ENCODE results near the gene GRIPAP1.

The GRIPAP1 gene

DNA sequence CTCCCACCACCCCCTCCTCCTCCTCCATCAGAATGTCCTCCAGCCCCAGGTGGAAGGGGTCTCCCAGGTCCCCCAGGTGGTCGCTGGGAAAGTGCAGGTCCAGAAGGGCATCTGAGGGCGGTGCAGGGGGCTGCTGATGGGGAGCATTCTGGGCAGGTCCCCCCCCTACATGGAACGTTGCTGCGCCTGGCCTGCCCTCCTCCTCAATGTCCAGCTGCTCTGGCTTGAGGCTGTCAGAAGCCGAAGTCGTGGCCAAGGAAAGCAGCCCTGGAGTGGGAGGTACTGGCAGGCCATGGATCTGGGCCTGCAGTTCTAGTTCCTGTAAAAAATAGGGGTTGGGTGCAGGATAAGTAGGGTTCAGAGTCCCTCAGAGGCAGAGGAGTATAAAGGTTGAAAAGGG, 28.2 kb upstream of the GRIPAP1 start:
- WGBS (ENCODE audit: insufficient coverage, insufficient read length), result no CpG with 5 or more reads among the region's 6 CpGs
- Histone ChIP-seq H3K27me3 (ENCODE audit: control insufficient read depth, insufficient read depth, low read length) (no peaks in the 10 kb centered on the region), H3K36me3 (ENCODE audit: control insufficient read depth, insufficient read depth, low read length) (peaks cover 17% of the 10 kb centered on the region; the same call in 1 of the 2 replicates), H3K4me3 (ENCODE audit: low read length) (no peak overlapping the region), H3K4me1 (ENCODE audit: control insufficient read depth, insufficient read depth, low read length) (peaks cover 3% of the 10 kb centered on the region; the same call in 1 of the 2 replicates), H3K9me3 (ENCODE audit: control insufficient read depth, insufficient read depth, low read length) (no peaks in the 10 kb centered on the region), H3K27ac (ENCODE audit: low read length) (no peak overlapping the region)
- no peak for DNase-seq (ENCODE audit: low read depth, low spot score)

DNA sequence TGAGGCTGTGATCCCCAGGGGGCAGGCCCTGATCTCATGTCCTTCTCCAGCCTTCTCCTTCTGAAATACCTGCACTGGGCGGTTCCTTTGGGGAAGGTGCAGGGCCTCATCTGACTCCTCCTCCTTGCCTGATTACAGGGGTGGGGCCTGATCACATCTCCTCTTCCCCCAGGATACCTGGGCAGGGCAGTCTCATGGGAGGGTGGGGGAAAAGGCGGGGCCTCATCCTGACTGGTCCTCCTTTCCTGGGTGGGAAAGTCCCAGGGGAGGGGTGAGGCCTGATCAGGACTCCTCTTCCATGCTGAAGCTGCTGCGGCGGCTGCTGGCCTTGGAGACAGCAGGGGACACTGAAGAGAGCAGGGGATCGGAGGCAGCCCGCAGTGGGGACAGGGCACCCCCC, 27.8 kb upstream of the GRIPAP1 start:
- H3K4me1 ChIP-seq (ENCODE audit: control insufficient read depth, insufficient read depth, low read length), result peaks cover 3% of the 10 kb centered on the region; the same call in 1 of the 2 replicates
- no peak for DNase-seq (ENCODE audit: low read depth, low spot score)
- no CpG with 5 or more reads among the region's 6 CpGs for WGBS (ENCODE audit: insufficient coverage, insufficient read length)
- no peak overlapping the region for H3K27ac ChIP-seq (ENCODE audit: low read length)
- no peaks in the 10 kb centered on the region for H3K9me3 ChIP-seq (ENCODE audit: control insufficient read depth, insufficient read depth, low read length)
- no peaks in the 10 kb centered on the region for H3K27me3 ChIP-seq (ENCODE audit: control insufficient read depth, insufficient read depth, low read length)
- H3K4me3 ChIP-seq (ENCODE audit: low read length), result no peak overlapping the region
- H3K36me3 ChIP-seq (ENCODE audit: control insufficient read depth, insufficient read depth, low read length), result peaks cover 17% of the 10 kb centered on the region; the same call in 1 of the 2 replicates

GRCh38 chrX:49019599-49020249, 17.7 kb upstream of the GRIPAP1 start:
- no CpG with 5 or more reads among the region's 7 CpGs for WGBS (ENCODE audit: insufficient coverage, insufficient read length)
- no peaks in the 10 kb centered on the region for H3K27me3 ChIP-seq (ENCODE audit: control insufficient read depth, insufficient read depth, low read length)
- no peak overlapping the region for H3K27ac ChIP-seq (ENCODE audit: low read length)
- H3K4me3 ChIP-seq (ENCODE audit: low read length), result no peak overlapping the region
- no peaks in the 10 kb centered on the region for H3K36me3 ChIP-seq (ENCODE audit: control insufficient read depth, insufficient read depth, low read length)
- H3K9me3 ChIP-seq (ENCODE audit: control insufficient read depth, insufficient read depth, low read length), result no peaks in the 10 kb centered on the region
- no peak for DNase-seq (ENCODE audit: low read depth, low spot score)
- H3K4me1 ChIP-seq (ENCODE audit: control insufficient read depth, insufficient read depth, low read length), result no peaks in the 10 kb centered on the region

DNA sequence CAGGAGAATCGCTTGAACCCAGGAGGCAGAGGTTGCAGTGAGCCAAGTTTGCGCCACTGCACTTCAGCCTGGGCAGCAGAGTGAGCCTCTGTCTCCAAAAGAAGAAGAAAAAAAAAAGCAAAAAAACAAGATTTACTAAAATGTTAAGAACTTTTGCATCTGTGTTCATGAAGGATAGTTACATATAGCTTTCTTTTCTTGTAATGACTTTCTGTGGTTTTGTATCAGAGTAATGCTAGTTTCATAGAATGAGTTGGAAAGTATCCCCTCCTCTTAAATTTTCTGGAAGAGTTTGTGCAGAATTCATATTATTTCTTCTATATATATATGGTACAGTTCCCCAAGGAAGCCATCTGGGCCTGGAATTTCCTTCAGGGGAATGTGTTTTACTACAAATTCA, 17.0 kb upstream of the GRIPAP1 start:
- DNase-seq (ENCODE audit: low read depth, low spot score), result no peak
- Histone ChIP-seq H3K4me1 (ENCODE audit: control insufficient read depth, insufficient read depth, low read length) (no peaks in the 10 kb centered on the region), H3K36me3 (ENCODE audit: control insufficient read depth, insufficient read depth, low read length) (no peaks in the 10 kb centered on the region), H3K9me3 (ENCODE audit: control insufficient read depth, insufficient read depth, low read length) (no peaks in the 10 kb centered on the region), H3K27me3 (ENCODE audit: control insufficient read depth, insufficient read depth, low read length) (no peaks in the 10 kb centered on the region), H3K27ac (ENCODE audit: low read length) (no peak overlapping the region), H3K4me3 (ENCODE audit: low read length) (no peak overlapping the region)
- no CpG with 5 or more reads among the region's 2 CpGs for WGBS (ENCODE audit: insufficient coverage, insufficient read length)

- Histone ChIP-seq H3K36me3 (ENCODE audit: control insufficient read depth, insufficient read depth, low read length) (peaks cover 7% of the 10 kb centered on the region; the same call in 1 of the 2 replicates), H3K4me3 (ENCODE audit: low read length) (no peak overlapping the region), H3K4me1 (ENCODE audit: control insufficient read depth, insufficient read depth, low read length) (no peaks in the 10 kb centered on the region; the same call in 1 of the 2 replicates), H3K9me3 (ENCODE audit: control insufficient read depth, insufficient read depth, low read length) (no peaks in the 10 kb centered on the region), H3K27ac (ENCODE audit: low read length) (no peak overlapping the region), H3K27me3 (ENCODE audit: control insufficient read depth, insufficient read depth, low read length) (no peaks in the 10 kb centered on the region)
- no peak for DNase-seq (ENCODE audit: low read depth, low spot score)
- no CpG with 5 or more reads among the region's 5 CpGs for WGBS (ENCODE audit: insufficient coverage, insufficient read length)
Observed at GRCh38 chrX:49003696-49004095, 1.6 kb upstream of the GRIPAP1 start.

DNA sequence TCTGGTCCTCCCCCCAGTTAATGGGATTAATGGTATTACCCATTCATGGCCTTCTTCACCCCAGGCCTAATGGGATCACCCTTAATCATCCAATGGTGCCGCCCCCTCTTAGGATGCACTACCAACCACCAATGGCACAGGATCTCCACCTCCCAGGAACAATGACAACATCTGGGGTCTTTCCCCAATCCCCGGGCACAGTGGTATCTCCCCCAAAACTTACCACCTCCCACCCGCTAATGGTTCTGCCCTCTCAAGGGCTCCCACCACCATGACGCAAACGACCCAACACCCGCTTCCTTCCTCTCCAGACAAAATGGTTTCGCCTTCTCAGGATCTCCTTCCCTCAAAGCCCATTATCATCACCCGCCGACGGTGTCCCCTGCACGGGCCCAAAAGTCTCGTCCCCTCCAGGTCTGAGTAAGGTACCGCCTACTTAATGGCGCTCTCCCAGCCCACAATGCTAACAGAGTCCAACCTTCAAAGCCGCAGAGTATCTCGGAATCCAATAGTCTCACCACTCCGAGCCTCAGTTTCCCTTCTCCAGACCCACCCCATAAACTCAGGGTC, 458 bp downstream of the GRIPAP1 start:
- no peaks in the 10 kb centered on the region for H3K27me3 ChIP-seq (ENCODE audit: control insufficient read depth, insufficient read depth, low read length)
- peaks cover 19% of the 10 kb centered on the region; the same call in 1 of the 2 replicates for H3K36me3 ChIP-seq (ENCODE audit: control insufficient read depth, insufficient read depth, low read length)
- H3K4me3 ChIP-seq (ENCODE audit: low read length), result peak overlapping the region; percentile 95; the same call in 1 of the 2 replicates
- no peaks in the 10 kb centered on the region for H3K9me3 ChIP-seq (ENCODE audit: control insufficient read depth, insufficient read depth, low read length)
- H3K27ac ChIP-seq (ENCODE audit: low read length), result no peak overlapping the region
- no peaks in the 10 kb centered on the region; the same call in 1 of the 2 replicates for H3K4me1 ChIP-seq (ENCODE audit: control insufficient read depth, insufficient read depth, low read length)
- no peak for DNase-seq (ENCODE audit: low read depth, low spot score)
- WGBS (ENCODE audit: insufficient coverage, insufficient read length), result no CpG with 5 or more reads among the region's 17 CpGs

- Histone ChIP-seq H3K27ac (ENCODE audit: low read length) (no peak overlapping the region), H3K36me3 (ENCODE audit: control insufficient read depth, insufficient read depth, low read length) (peaks cover 19% of the 10 kb centered on the region; the same call in 1 of the 2 replicates), H3K4me3 (ENCODE audit: low read length) (no peak overlapping the region), H3K27me3 (ENCODE audit: control insufficient read depth, insufficient read depth, low read length) (no peaks in the 10 kb centered on the region), H3K9me3 (ENCODE audit: control insufficient read depth, insufficient read depth, low read length) (no peaks in the 10 kb centered on the region), H3K4me1 (ENCODE audit: control insufficient read depth, insufficient read depth, low read length) (no peaks in the 10 kb centered on the region; the same call in 1 of the 2 replicates)
- no peak for DNase-seq (ENCODE audit: low read depth, low spot score)
- no CpG with 5 or more reads among the region's 4 CpGs for WGBS (ENCODE audit: insufficient coverage, insufficient read length)
Observed at GRCh38 chrX:49000636-49001035, 1.4 kb downstream of the GRIPAP1 start.

- no CpG with 5 or more reads among the region's 5 CpGs for WGBS (ENCODE audit: insufficient coverage, insufficient read length)
- H3K36me3 ChIP-seq (ENCODE audit: control insufficient read depth, insufficient read depth, low read length), result peaks cover 22% of the 10 kb centered on the region; the same call in 1 of the 2 replicates
- no peak overlapping the region for H3K27ac ChIP-seq (ENCODE audit: low read length)
- H3K4me1 ChIP-seq (ENCODE audit: control insufficient read depth, insufficient read depth, low read length), result no peaks in the 10 kb centered on the region; the same call in 1 of the 2 replicates
- no peak overlapping the region for H3K4me3 ChIP-seq (ENCODE audit: low read length)
- no peaks in the 10 kb centered on the region for H3K9me3 ChIP-seq (ENCODE audit: control insufficient read depth, insufficient read depth, low read length)
- no peaks in the 10 kb centered on the region for H3K27me3 ChIP-seq (ENCODE audit: control insufficient read depth, insufficient read depth, low read length)
- DNase-seq (ENCODE audit: low read depth, low spot score), result no peak
Observed at GRCh38 chrX:48999030-48999429, 3.0 kb downstream of the GRIPAP1 start.

GRCh38 chrX:48998391-48998790, 3.7 kb downstream of the GRIPAP1 start:
- no peak overlapping the region for H3K27ac ChIP-seq (ENCODE audit: low read length)
- WGBS (ENCODE audit: insufficient coverage, insufficient read length), result no CpG with 5 or more reads among the region's 4 CpGs
- no peak overlapping the region for H3K4me3 ChIP-seq (ENCODE audit: low read length)
- peaks cover 22% of the 10 kb centered on the region; the same call in 1 of the 2 replicates for H3K36me3 ChIP-seq (ENCODE audit: control insufficient read depth, insufficient read depth, low read length)
- H3K27me3 ChIP-seq (ENCODE audit: control insufficient read depth, insufficient read depth, low read length), result no peaks in the 10 kb centered on the region
- no peaks in the 10 kb centered on the region; the same call in 1 of the 2 replicates for H3K4me1 ChIP-seq (ENCODE audit: control insufficient read depth, insufficient read depth, low read length)
- no peaks in the 10 kb centered on the region for H3K9me3 ChIP-seq (ENCODE audit: control insufficient read depth, insufficient read depth, low read length)
- DNase-seq (ENCODE audit: low read depth, low spot score), result no peak

GRCh38 chrX:48997865-48998264, 4.2 kb downstream of the GRIPAP1 start:
- Histone ChIP-seq H3K27ac (ENCODE audit: low read length) (no peak overlapping the region), H3K36me3 (ENCODE audit: control insufficient read depth, insufficient read depth, low read length) (peaks cover 24% of the 10 kb centered on the region; the same call in 1 of the 2 replicates), H3K4me1 (ENCODE audit: control insufficient read depth, insufficient read depth, low read length) (no peaks in the 10 kb centered on the region; the same call in 1 of the 2 replicates), H3K4me3 (ENCODE audit: low read length) (no peak overlapping the region), H3K9me3 (ENCODE audit: control insufficient read depth, insufficient read depth, low read length) (no peaks in the 10 kb centered on the region), H3K27me3 (ENCODE audit: control insufficient read depth, insufficient read depth, low read length) (no peaks in the 10 kb centered on the region)
- no CpG with 5 or more reads among the region's 1 CpG for WGBS (ENCODE audit: insufficient coverage, insufficient read length)
- no peak for DNase-seq (ENCODE audit: low read depth, low spot score)

All from iPS DF 6.9 (cell line).